ENCODE results near the gene TGM2.

DNA sequence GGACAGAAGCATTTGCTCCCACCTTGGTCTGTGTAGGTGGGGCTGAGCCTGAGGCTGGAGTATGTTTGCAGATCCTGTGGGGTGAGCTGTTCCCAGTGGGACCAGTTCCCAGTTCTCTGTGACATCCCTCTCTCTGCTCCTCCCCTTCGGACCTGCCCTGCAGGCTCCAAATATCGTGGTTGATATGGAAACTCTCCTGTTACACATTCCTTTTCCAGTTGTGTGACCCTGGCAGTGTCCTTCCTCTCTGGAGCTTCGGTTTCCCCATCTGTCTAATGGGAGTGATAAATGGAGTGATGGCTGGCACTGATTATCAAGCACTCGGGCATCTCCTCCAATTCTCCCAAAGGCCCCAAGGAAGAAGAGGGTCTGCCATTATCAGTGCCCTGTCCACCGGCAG lies 15.7 kb upstream of the TGM2 start:
- TF ChIP-seq EZH2 (IDR thresholded peaks at IDR 0.05; ENCODE audit: low read length), result no peak
- TF ChIP-seq, protein P1, sequence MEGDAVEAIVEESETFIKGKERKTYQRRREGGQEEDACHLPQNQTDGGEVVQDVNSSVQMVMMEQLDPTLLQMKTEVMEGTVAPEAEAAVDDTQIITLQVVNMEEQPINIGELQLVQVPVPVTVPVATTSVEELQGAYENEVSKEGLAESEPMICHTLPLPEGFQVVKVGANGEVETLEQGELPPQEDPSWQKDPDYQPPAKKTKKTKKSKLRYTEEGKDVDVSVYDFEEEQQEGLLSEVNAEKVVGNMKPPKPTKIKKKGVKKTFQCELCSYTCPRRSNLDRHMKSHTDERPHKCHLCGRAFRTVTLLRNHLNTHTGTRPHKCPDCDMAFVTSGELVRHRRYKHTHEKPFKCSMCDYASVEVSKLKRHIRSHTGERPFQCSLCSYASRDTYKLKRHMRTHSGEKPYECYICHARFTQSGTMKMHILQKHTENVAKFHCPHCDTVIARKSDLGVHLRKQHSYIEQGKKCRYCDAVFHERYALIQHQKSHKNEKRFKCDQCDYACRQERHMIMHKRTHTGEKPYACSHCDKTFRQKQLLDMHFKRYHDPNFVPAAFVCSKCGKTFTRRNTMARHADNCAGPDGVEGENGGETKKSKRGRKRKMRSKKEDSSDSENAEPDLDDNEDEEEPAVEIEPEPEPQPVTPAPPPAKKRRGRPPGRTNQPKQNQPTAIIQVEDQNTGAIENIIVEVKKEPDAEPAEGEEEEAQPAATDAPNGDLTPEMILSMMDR (optimal IDR thresholded peaks at IDR 0.05 in 1 of 3, IDR thresholded peaks at IDR 0.05 in 1 of 3, conservative IDR thresholded peaks at IDR 0.05 in 1 of 3; ENCODE audit: extremely low read depth in 1 of 3, insufficient read depth in 2 of 3, low read length in 3 of 3), result no peak
